Central memory CD4-positive, alpha-beta T cell (primary cell): ENCODE data around the gene RASL10A.

Source experiments
- DNase-seq: peaks from one replicate; pipeline ENCODE4 v3.0.0; 2022

RASL10A gene

GRCh38 chr22:29302681-29303465 lies 12.6 kb downstream of the RASL10A start:
- no peak for DNase-seq

- no peak for DNase-seq
Measured at GRCh38 chr22:29302402-29302680, 13.2 kb downstream of the RASL10A start.

- no peak for DNase-seq
Measured at GRCh38 chr22:29301716-29302401, 13.6 kb downstream of the RASL10A start.

- no peak for DNase-seq
Measured at GRCh38 chr22:29300807-29301601, 14.5 kb downstream of the RASL10A start.

GRCh38 chr22:29300467-29300806 lies 15.1 kb downstream of the RASL10A start:
- DNase-seq, result no peak

- DNase-seq, result no peak
Measured at GRCh38 chr22:29299136-29299900, 16.2 kb downstream of the RASL10A start.

GRCh38 chr22:29298641-29299040 lies 16.9 kb downstream of the RASL10A start:
- no peak for DNase-seq

- DNase-seq, result no peak
Measured at GRCh38 chr22:29292379-29292778, 23.1 kb downstream of the RASL10A start.

GRCh38 chr22:29291215-29291614 lies 24.3 kb downstream of the RASL10A start:
- no peak for DNase-seq

GRCh38 chr22:29290061-29290460 lies 25.4 kb downstream of the RASL10A start:
- DNase-seq, result no peak

GRCh38 chr22:29288837-29289236 lies 26.7 kb downstream of the RASL10A start:
- no peak for DNase-seq

- no peak for DNase-seq
Measured at GRCh38 chr22:29284196-29284595, 31.3 kb downstream of the RASL10A start.

- DNase-seq, result no peak
Measured at GRCh38 chr22:29277927-29278326, 37.6 kb downstream of the RASL10A start.

GRCh38 chr22:29275819-29276565 lies 39.5 kb downstream of the RASL10A start:
- no peak for DNase-seq

GRCh38 chr22:29275167-29275566 lies 40.3 kb downstream of the RASL10A start:
- no peak for DNase-seq

- no peak for DNase-seq
Measured at GRCh38 chr22:29272624-29273023, 42.9 kb downstream of the RASL10A start.

- DNase-seq, result no peak
Measured at GRCh38 chr22:29270475-29271271, 44.8 kb downstream of the RASL10A start.

GRCh38 chr22:29269731-29270474 lies 45.6 kb downstream of the RASL10A start:
- DNase-seq, result no peak

- DNase-seq, result no peak
Measured at GRCh38 chr22:29269230-29269604, 46.3 kb downstream of the RASL10A start.

- peak; percentile 32 for DNase-seq
Measured at GRCh38 chr22:29268511-29269229, 46.8 kb downstream of the RASL10A start.
